Vagina (tissue), 2 donors: ENCODE results near the gene NALCN.

Source experiments
- POLR2A ChIP-seq, 2 donors: fragments of 450-650 bp; IDR thresholded peaks; one replicate each; pipeline ENCODE4 v1.6.1; 2017; ENCODE audit warnings: antibody characterized with exemption in 2 of 2, mild to moderate bottlenecking in 2 of 2, moderate library complexity in 2 of 2
- TF ChIP-seq, protein P1 (sequence below), 3 experiments: fragments of 450-650 bp in 2 of 3; fragments of 200-600 bp in 1 of 3; sonication (generic) in 1 of 3; IDR thresholded peaks; one replicate each; pipeline ENCODE4 v1.5.1; 2017 to 2019; ENCODE audit warnings: antibody characterized with exemption in 3 of 3, mild to moderate bottlenecking in 2 of 3, moderate library complexity in 2 of 3

DNA sequence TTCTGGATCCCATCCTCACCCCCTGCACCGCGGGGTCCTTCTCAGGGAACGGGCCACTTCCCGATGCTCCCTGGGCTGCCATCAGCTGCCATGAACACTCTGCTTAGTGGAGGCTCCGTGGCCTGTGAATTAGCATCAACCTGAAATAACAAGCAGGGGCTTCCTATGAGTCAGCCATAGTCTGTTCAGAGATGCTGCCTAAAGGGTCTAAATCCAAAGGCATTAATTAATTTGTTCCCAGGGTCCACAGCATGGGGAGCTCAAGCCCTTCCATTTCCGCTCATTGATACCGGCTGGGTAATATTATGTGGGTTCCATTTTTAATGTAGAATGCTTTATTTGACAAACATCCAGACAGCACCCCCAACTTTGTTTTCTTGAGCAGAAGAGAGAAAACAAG is 399.8 kb downstream of the NALCN start:
- TF ChIP-seq, protein P1, sequence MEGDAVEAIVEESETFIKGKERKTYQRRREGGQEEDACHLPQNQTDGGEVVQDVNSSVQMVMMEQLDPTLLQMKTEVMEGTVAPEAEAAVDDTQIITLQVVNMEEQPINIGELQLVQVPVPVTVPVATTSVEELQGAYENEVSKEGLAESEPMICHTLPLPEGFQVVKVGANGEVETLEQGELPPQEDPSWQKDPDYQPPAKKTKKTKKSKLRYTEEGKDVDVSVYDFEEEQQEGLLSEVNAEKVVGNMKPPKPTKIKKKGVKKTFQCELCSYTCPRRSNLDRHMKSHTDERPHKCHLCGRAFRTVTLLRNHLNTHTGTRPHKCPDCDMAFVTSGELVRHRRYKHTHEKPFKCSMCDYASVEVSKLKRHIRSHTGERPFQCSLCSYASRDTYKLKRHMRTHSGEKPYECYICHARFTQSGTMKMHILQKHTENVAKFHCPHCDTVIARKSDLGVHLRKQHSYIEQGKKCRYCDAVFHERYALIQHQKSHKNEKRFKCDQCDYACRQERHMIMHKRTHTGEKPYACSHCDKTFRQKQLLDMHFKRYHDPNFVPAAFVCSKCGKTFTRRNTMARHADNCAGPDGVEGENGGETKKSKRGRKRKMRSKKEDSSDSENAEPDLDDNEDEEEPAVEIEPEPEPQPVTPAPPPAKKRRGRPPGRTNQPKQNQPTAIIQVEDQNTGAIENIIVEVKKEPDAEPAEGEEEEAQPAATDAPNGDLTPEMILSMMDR (IDR thresholded peaks at IDR 0.05): no peak
- no peak for TF ChIP-seq POLR2A (IDR thresholded peaks at IDR 0.05)
